Activated CD4-positive, alpha-beta T cell treated with anti-CD3 and anti-CD28 coated beads for 36 hours (primary cell): ENCODE measurements around the gene CEP131. TPM values are rescaled to one million over a fixed set of nuclear protein-coding genes. Genes with fewer than 3 reads are reported as not detected.

ENCODE experiments used
- ATAC-seq: fragments of 200-7000 bp; cut with Tn5 transposase; one replicate; pipeline ENCODE4 v1.10.0; 2021; ENCODE audit warnings: mild to moderate bottlenecking, moderate library complexity
- CTCF ChIA-PET: fragments of 350-600 bp; sonication (Branson Sonifier 250); formaldehyde crosslinking; loops from one replicate; lab custom pipeline; 2021; ENCODE audit warnings: antibody characterized with exemption; lab: Charles Lee
- POLR2A ChIA-PET: fragments of 350-600 bp; sonication (Branson Sonifier 250); formaldehyde crosslinking; loops from one replicate; lab custom pipeline; 2021; ENCODE audit warnings: antibody characterized with exemption, inconsistent platforms; lab: Charles Lee
- DNase-seq: peaks from one replicate; pipeline ENCODE4 v3.0.0-alpha.2; 2020
- H3K27ac Mint-ChIP-seq: one replicate; pipeline ENCODE4 v1.8.0; 2021; ENCODE audit warnings: mixed read lengths
- H3K27me3 Mint-ChIP-seq: one replicate; pipeline ENCODE4 v1.8.0; 2021; ENCODE audit warnings: mixed read lengths
- H3K36me3 Mint-ChIP-seq: one replicate; pipeline ENCODE4 v1.8.0; 2021; ENCODE audit warnings: low read depth, mixed read lengths
- H3K4me1 Mint-ChIP-seq: one replicate; pipeline ENCODE4 v1.8.0; 2021; ENCODE audit warnings: mixed read lengths
- H3K4me3 Mint-ChIP-seq: one replicate; pipeline ENCODE4 v1.8.0; 2021; ENCODE audit warnings: mild to moderate bottlenecking, moderate library complexity, mixed read lengths
- H3K9me3 Mint-ChIP-seq: one replicate; pipeline ENCODE4 v1.8.0; 2021; ENCODE audit warnings: low read depth, mixed read lengths
- intact Hi-C, 2 experiments: fragments of 100-400 bp; cut with DNase I in 1 of 2; cut with micrococcal nuclease in 1 of 2; formaldehyde crosslinking; loops; one replicate each; pipeline versions ENCODE4 v1.14.2 to v1.15.1; 2022 to 2024; cut with DNase I, micrococcal nuclease
- total RNA-seq, 2 experiments: library from RNA; stranded (reverse); gene quantifications; one replicate each; pipeline ENCODE4 v1.2.3, GENCODE V29; 2021

The CEP131 gene
- total RNA-seq, 2 experiments from 2014 or later = 7.6 to 9.5 TPM

DNA sequence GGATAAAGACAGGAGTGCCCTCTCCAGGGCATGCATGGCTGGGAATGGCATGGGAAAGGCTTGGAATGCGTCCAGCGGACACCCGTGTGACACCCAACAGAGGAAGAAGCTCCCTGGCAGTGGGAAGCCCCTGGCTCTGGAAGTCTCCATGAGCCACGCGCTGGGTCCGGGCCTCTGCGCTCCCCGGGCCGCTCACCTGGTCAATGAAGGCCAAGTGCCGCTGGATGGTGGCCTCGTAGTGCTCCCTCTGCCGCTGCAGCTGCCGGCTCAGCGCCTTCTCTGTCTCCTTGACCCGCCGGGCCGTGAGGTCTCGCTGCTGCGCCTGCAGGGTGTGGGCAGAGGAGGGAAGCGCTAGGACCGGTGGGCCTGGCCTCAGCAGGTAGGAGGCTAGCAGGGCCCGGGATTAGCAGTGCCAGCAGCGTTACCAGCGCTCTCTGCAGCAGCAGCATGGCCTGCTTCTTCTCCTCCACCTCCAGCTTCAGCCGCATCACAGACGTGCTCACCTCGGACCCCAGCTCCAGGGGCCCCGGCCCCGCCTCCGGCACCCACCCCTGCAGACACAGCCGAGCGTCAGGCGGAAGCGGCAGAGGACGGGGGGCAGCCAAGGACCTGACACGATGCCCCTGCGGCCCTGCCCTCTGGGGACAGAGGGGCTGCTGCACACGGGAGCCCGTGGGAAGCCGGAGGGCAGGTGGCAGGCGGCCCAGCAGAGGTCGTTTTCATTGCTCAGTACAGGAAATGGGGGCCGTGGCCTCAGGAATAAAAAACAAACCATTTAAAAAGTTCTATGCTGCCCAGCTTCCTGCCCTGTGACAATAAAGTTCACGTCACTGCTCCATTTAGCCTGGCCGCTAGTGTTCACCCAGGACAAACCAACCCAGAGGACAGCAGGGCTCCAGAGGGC lies 26.0 kb downstream of the CEP131 start:
- no peaks in the 10 kb centered on the region for H3K4me1 Mint-ChIP-seq
- no peaks in the 10 kb centered on the region for H3K36me3 Mint-ChIP-seq
- no peak overlapping the region for H3K4me3 Mint-ChIP-seq
- no peak overlapping the region for H3K27ac Mint-ChIP-seq
- no peaks in the 10 kb centered on the region for H3K9me3 Mint-ChIP-seq
- H3K27me3 Mint-ChIP-seq = no peaks in the 10 kb centered on the region
- DNase-seq (no peak), ATAC-seq (no peak)
- intact Hi-C loops = no loop called here
- ChIA-PET CTCF (no interaction called here), POLR2A (no interaction called here)

DNA sequence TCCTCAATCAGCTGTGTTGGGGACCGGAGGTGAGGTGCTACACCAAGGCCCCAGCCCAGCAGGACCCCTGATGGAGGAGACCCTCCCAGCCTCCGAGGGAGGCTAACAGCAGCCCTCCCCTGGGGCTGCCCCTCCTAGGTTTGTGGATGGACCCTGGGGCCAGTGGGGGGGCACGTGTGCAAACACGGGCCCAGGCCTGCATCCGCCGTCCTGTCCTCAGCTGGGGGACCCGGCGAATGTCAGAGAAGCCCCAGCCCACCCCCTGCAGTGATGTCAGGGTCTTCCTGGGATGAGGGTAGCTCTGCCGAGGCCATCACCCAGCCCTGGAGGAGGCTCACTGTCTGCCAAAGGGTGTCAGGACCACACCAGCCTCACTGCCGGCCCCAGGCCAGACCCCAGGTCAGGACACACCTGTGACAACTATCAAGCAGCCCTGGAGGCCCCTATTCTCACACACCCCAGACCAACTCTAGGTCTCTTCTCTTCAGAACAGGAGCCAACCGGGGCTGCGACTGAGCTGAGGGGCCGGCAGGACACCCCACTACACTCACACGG lies 26.7 kb downstream of the CEP131 start:
- no peaks in the 10 kb centered on the region for H3K36me3 Mint-ChIP-seq
- ATAC-seq (no peak), DNase-seq (no peak)
- H3K27ac Mint-ChIP-seq = no peak overlapping the region
- no peaks in the 10 kb centered on the region for H3K4me1 Mint-ChIP-seq
- CTCF ChIA-PET = no interaction called here
- no peak overlapping the region for H3K4me3 Mint-ChIP-seq
- POLR2A ChIA-PET = no interaction called here
- no peaks in the 10 kb centered on the region for H3K27me3 Mint-ChIP-seq
- no peaks in the 10 kb centered on the region for H3K9me3 Mint-ChIP-seq
- intact Hi-C loops = no loop called here

DNA sequence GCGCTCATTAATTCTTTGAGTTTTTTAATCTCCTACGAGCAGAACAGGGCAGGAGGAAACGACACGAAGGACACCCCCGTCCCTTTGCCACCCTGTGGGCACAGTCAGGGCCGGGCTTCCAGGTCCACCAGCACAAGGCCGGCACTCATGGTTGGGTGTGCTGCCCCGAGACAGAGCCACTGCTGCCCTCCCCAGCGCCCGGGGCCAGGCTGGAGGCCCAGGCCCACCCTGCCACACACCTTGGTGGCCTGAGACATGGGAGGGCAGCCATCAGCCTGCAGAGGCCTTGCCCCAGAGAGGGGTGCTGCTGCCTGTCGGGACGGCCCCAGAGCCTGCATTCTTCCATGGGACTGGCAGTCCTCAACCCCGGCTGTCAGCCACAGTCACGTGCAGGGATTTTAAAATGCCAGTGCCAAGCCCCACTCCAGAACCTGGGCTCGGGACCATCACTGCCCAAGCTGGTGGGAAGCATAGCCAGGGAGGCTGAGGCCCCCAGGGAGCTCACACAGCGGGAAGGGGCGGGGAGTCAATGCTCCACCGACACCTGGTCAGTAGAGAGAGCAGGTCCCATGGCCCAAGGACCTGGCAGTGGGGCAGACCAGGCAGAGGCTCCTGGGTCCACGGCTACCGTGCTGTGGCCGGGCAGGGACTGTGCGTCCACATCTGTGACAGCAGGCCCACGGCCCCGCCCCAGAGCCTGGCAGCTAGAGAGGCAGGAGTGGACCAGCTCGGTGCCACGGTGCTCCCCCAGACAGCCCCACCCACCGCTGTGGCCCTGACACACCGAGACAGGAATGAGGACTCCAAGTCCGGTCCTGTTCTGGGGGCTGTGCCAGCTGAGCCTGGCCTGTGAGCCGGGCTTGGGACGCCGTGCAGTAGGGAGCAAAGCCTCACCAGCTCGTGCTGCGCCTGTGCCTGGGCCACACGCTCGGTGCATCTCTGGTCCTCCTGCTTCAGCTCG lies 27.5 kb downstream of the CEP131 start:
- Mint-ChIP-seq H3K9me3 (no peaks in the 10 kb centered on the region), H3K27ac (no peak overlapping the region), H3K27me3 (no peaks in the 10 kb centered on the region), H3K36me3 (no peaks in the 10 kb centered on the region), H3K4me1 (no peaks in the 10 kb centered on the region), H3K4me3 (no peak overlapping the region)
- CTCF ChIA-PET = no interaction called here
- DNase-seq (no peak), ATAC-seq (no peak)
- intact Hi-C loops = no loop called here
- POLR2A ChIA-PET = no interaction called here

DNA sequence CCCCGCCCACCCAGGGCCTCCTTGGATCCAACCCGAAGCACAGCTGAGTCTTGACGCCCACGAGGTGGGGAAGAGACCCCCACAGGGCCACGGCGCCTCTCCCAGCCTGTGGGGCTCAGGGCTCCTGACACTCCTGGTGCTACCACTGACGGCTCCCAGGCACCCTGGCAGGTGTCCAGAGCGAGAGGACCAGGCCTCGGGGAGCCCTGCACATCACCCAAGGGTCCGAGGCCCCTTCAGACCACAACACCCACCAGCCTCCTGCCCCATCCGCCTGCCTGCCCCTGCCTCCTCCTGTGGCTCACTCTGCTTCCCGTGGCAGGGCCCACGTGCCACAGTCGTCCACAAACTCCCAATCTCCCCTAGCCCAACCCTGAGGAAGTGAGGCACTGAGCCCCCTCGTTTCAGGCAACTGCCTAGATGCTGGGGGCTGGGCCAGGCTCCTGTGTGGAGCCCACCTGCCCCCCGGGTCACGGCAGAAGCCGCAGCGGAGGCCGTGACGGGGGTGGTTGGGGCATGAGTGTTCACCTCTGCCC lies 28.5 kb downstream of the CEP131 start:
- H3K4me1 Mint-ChIP-seq = no peaks in the 10 kb centered on the region
- H3K27me3 Mint-ChIP-seq = no peaks in the 10 kb centered on the region
- no peaks in the 10 kb centered on the region for H3K36me3 Mint-ChIP-seq
- ATAC-seq = no peak
- ChIA-PET CTCF (no interaction called here), POLR2A (no interaction called here)
- no peak overlapping the region for H3K4me3 Mint-ChIP-seq
- intact Hi-C loops = no loop called here
- no peaks in the 10 kb centered on the region for H3K9me3 Mint-ChIP-seq
- H3K27ac Mint-ChIP-seq = no peak overlapping the region
- no peak for DNase-seq

DNA sequence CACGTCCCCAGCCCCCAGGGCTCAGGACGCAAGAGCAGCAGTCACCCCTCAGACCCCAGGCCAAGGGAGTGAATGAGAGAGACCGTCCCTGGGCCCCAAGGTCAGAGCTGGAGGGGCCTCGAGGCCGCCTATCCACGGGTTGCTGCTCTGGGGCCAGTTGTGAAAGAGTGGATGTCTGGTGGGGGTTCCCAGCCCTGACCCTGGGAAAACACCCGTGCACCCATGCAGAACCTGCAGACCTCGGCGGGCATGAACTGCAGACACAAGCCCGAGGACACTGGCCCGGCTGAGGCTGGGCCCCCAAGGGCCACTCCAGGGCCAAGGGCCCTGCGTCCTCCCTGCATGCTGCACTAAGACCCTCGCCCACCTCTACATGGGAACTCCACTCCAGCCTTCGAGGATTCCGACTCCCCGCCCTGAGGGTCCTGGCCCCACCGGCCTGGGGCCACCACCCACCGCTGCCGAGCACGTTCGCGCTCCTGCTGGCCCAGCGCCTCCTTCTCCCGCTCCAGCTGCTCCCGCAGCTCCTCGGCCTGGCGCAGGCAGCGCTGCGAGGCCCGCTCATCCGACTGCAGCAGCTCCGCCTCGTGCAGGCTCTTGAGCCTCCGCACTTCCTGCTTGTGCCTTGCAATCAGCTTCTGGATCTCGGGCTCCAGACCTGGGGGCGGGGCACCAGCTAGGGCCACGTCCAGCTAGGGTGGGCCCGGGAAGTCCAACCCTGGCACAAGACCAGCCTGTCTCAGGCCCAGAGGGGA lies 29.1 kb downstream of the CEP131 start:
- no peak for ATAC-seq
- H3K27ac Mint-ChIP-seq = no peak overlapping the region
- H3K9me3 Mint-ChIP-seq = no peaks in the 10 kb centered on the region
- ChIA-PET POLR2A (no interaction called here), CTCF (no interaction called here)
- no peak overlapping the region for H3K4me3 Mint-ChIP-seq
- no peaks in the 10 kb centered on the region for H3K4me1 Mint-ChIP-seq
- no peaks in the 10 kb centered on the region for H3K36me3 Mint-ChIP-seq
- no peak for DNase-seq
- intact Hi-C loops = no loop called here
- no peaks in the 10 kb centered on the region for H3K27me3 Mint-ChIP-seq

DNA sequence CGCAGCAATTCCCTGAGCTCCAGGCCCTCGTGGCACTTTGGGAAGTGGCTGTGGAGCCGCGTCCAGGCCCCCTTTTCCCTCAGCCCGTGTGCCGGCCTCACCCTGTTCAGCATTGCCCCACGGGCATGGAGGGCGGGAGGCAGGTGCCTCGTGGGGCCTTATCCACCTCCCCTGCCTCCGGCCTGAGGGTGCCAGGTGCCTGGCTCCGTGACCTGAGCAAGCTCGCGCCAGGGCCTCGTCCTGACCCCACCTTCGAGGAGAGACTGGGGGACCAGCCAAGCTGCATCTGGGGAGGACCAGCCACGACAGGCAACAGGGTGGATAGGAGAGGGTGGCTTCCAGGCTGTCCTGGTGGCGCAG lies 29.7 kb downstream of the CEP131 start:
- H3K9me3 Mint-ChIP-seq = no peaks in the 10 kb centered on the region
- H3K4me3 Mint-ChIP-seq = no peak overlapping the region
- DNase-seq (no peak), ATAC-seq (no peak)
- H3K36me3 Mint-ChIP-seq = no peaks in the 10 kb centered on the region
- CTCF ChIA-PET = no interaction called here
- H3K27me3 Mint-ChIP-seq = no peaks in the 10 kb centered on the region
- intact Hi-C loops = no loop called here
- H3K4me1 Mint-ChIP-seq = no peaks in the 10 kb centered on the region
- POLR2A ChIA-PET = no interaction called here
- H3K27ac Mint-ChIP-seq = no peak overlapping the region

DNA sequence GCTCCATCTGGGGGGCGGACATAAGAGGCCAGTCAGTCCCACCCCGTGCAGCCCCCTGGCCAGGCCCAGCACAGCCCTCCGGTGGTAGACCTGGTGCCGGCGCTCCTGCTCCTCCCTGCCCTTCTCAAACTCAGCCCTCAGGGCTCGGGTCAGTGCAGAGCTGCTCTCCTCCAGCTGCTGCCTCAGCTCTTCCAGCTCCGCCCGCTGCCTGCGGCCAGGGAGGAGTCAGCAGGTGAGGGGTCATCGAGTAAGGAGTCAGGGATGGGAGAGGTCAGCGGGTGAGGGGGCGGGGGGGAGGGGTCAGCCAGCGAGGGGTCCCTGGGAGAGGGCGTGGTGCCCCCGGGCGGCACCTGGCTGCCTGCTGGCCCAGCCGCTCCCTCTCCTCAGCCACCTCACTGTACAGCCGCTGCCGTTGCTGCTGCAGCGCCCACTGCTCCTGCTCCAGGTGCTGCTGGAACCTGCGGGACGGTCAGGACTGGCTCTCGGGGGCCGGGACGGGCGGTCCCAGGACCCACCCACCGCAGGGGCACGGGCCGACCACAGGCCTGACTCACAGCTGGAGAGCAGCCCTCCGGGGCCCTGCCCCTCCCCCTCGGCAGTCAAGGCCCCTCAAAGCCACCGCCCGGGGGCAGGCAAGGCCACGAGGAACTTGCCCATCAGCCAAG lies 30.2 kb downstream of the CEP131 start:
- H3K36me3 Mint-ChIP-seq = no peaks in the 10 kb centered on the region
- no peak overlapping the region for H3K4me3 Mint-ChIP-seq
- ChIA-PET POLR2A (no interaction called here), CTCF (no interaction called here)
- ATAC-seq = no peak
- H3K9me3 Mint-ChIP-seq = no peaks in the 10 kb centered on the region
- no peaks in the 10 kb centered on the region for H3K4me1 Mint-ChIP-seq
- H3K27ac Mint-ChIP-seq = no peak overlapping the region
- intact Hi-C loops = no loop called here
- no peaks in the 10 kb centered on the region for H3K27me3 Mint-ChIP-seq
- DNase-seq = no peak

DNA sequence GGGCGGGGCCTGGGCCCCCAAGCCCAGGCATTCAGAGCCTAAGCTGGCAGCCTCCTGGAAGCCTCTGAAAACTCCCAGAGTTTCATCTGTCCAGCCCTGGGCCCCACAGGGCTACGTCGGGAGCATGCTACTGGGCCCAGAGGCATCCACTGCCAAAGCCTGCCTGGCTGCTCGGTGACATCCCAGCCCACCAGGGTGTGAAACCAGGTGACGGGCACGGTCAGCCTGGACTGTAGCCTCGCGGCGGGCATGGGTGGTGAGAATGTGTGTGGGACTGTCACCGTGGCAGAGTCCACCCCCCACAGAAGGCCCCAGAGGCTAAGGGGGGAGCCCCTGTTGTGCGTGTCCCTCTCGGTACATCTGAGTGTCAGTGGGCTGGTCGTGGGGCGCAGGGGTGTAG lies 31.1 kb downstream of the CEP131 start:
- CTCF ChIA-PET = no interaction called here
- Mint-ChIP-seq H3K36me3 (no peaks in the 10 kb centered on the region), H3K4me3 (no peak overlapping the region), H3K27me3 (no peaks in the 10 kb centered on the region), H3K9me3 (no peaks in the 10 kb centered on the region), H3K27ac (no peak overlapping the region), H3K4me1 (no peaks in the 10 kb centered on the region)
- DNase-seq = no peak
- no peak for ATAC-seq
- intact Hi-C loops = no loop called here
- POLR2A ChIA-PET = no interaction called here

DNA sequence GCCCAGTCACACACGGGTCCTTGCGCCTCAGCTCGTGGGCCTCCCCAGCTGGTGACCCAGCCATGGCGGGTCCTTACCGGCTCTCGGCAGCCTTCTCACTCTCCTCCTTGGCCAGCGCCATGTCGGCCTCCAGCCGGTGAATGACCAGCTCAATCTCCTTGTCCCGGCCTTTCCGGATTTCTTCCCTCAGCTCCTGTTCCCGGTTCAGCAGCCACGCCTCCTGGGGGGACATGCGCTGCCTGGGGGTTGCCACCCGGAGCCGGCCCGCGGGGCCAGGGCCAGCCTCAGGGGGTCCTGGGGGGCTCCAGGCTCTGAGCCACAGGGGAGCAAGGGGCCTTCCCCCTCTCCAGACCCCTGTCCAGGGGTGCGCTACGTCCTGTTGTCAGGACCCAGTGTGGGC lies 31.6 kb downstream of the CEP131 start:
- H3K4me1 Mint-ChIP-seq = no peaks in the 10 kb centered on the region
- no peaks in the 10 kb centered on the region for H3K9me3 Mint-ChIP-seq
- H3K4me3 Mint-ChIP-seq = no peak overlapping the region
- ChIA-PET POLR2A (no interaction called here), CTCF (no interaction called here)
- no peak overlapping the region for H3K27ac Mint-ChIP-seq
- ATAC-seq = no peak
- intact Hi-C loops = no loop called here
- H3K36me3 Mint-ChIP-seq = no peaks in the 10 kb centered on the region
- H3K27me3 Mint-ChIP-seq = no peaks in the 10 kb centered on the region
- no peak for DNase-seq

DNA sequence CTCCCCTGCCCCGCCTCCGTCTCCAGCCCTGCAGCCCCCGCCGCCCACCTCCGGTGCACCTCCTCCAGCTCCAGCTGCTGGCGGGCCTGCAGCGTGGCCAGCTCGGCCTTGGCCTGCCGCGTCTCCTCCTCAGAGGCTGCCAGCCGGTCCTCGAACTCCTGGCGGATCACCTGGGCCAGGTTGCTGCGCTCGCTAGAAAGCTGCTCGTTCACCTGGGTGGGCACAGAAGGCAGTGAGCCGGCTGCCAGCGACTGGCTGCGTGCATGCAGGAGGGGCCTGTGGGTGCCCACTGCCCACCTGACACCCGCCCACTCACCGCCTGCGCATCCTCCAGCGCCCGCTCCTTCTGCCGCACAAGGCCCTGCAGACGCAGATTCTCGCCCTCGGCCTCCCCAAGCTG lies 32.2 kb downstream of the CEP131 start:
- POLR2A ChIA-PET = no interaction called here

More for the DNA sequence above, 32.2 kb downstream of the CEP131 start:
- intact Hi-C loops = no loop called here
- DNase-seq = no peak
- no peaks in the 10 kb centered on the region for H3K36me3 Mint-ChIP-seq
- ATAC-seq = no peak
- CTCF ChIA-PET = interaction anchor here (0.6 kb wide), 1 partner anchor 643 kb away, joined by 4 read pairs; no protein-coding TSS in a partner anchor
- H3K4me3 Mint-ChIP-seq = no peak overlapping the region
- no peaks in the 10 kb centered on the region for H3K27me3 Mint-ChIP-seq
- H3K27ac Mint-ChIP-seq = no peak overlapping the region
- no peaks in the 10 kb centered on the region for H3K4me1 Mint-ChIP-seq
- H3K9me3 Mint-ChIP-seq = no peaks in the 10 kb centered on the region
